Measurements from ENCODE around the gene PLPP4. TPM values are rescaled to one million over a fixed set of nuclear protein-coding genes. Genes with fewer than 3 reads are reported as not detected.

Gene PLPP4
- polyA plus RNA-seq, 1 donor from 2014 or later, result 4.4 TPM

- Histone ChIP-seq H3K9me3 (ENCODE audit: low read length) (no peaks in the 10 kb centered on the region), H3K9ac (ENCODE audit: low read length) (no peak overlapping the region), H3K4me3 (ENCODE audit: low read length) (no peak overlapping the region), H3K36me3 (ENCODE audit: insufficient read depth, low read length) (no peaks in the 10 kb centered on the region), H3F3A (ENCODE audit: insufficient read depth, low read length, poor library complexity, severe bottlenecking) (no peaks in the 10 kb centered on the region), H3K9me2 (ENCODE audit: insufficient read depth, low read length) (no peaks in the 10 kb centered on the region), H3K79me2 (replicated peaks; ENCODE audit: insufficient read depth, low read length) (no peaks in the 10 kb centered on the region), H3K27me3 (ENCODE audit: insufficient read depth, low read depth, low read length) (no peaks in the 10 kb centered on the region), H3K4me2 (ENCODE audit: low read length) (no peak overlapping the region), H2AFZ (ENCODE audit: low read depth, low read length) (no peak overlapping the region), H3K27ac (ENCODE audit: low read length) (no peak overlapping the region), H4K20me1 (ENCODE audit: insufficient read depth) (no peaks in the 10 kb centered on the region)
- TF ChIP-seq EZH2 (IDR thresholded peaks at IDR 0.05; ENCODE audit: borderline replicate concordance, insufficient read depth, low read length, poor library complexity, severe bottlenecking) (no peak), REST (IDR thresholded peaks at IDR 0.05; ENCODE audit: borderline replicate concordance) (no peak), POLR2AphosphoS5 (IDR thresholded peaks at IDR 0.05) (no peak), EP300 (conservative IDR thresholded peaks at IDR 0.05; ENCODE audit: poor library complexity, severe bottlenecking) (no peak), CTCF (IDR thresholded peaks at IDR 0.05; ENCODE audit: poor library complexity, severe bottlenecking) (no peak), SMC3 (conservative IDR thresholded peaks at IDR 0.05; ENCODE audit: poor library complexity) (no peak), RAD21 (conservative IDR thresholded peaks at IDR 0.05) (no peak), MXI1 (conservative IDR thresholded peaks at IDR 0.05; ENCODE audit: poor library complexity, severe bottlenecking) (no peak), TAF1 (IDR thresholded peaks at IDR 0.05; ENCODE audit: low read depth) (no peak)
These were observed 51.9 kb downstream of the PLPP4 start for GRCh38 chr10:120508966-120509365.

DNA sequence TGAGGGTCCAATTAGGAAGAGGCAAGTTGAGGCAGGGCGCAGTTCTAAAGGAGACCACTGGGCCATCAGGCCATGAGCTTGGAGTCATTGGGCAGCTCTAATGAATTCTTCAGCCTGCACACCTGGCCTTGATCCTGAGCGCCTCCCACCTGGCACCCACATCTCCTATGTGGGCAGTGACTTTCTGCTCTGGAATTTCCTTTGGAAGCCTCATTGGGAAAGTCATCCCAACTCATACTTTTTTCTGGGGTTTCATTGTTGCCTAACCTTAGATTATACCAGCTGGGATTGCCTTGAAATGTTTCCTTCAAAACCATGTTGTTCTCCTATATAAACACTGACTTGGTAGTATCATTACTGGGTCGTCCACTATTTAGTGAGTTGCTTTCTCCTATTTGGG is 54.1 kb downstream of the PLPP4 start:
- no peaks in the 10 kb centered on the region for H3K36me3 ChIP-seq (ENCODE audit: insufficient read depth, low read length)
- no peak overlapping the region for H3K27ac ChIP-seq (ENCODE audit: low read length)
- H3K27me3 ChIP-seq (ENCODE audit: insufficient read depth, low read depth, low read length), result no peaks in the 10 kb centered on the region
- H3K9me3 ChIP-seq (ENCODE audit: low read length), result no peaks in the 10 kb centered on the region
- no peaks in the 10 kb centered on the region for H3K9me2 ChIP-seq (ENCODE audit: insufficient read depth, low read length)
- H4K20me1 ChIP-seq (ENCODE audit: insufficient read depth), result no peaks in the 10 kb centered on the region
- H3K4me2 ChIP-seq (ENCODE audit: low read length), result no peak overlapping the region
- no peaks in the 10 kb centered on the region for H3K79me2 ChIP-seq (replicated peaks; ENCODE audit: insufficient read depth, low read length)
- no peak overlapping the region for H3K4me3 ChIP-seq (ENCODE audit: low read length)
- H3K9ac ChIP-seq (ENCODE audit: low read length), result no peak overlapping the region
- no peaks in the 10 kb centered on the region for H3F3A ChIP-seq (ENCODE audit: insufficient read depth, low read length, poor library complexity, severe bottlenecking)
- H2AFZ ChIP-seq (ENCODE audit: low read depth, low read length), result no peak overlapping the region
- TF ChIP-seq EP300 (conservative IDR thresholded peaks at IDR 0.05; ENCODE audit: poor library complexity, severe bottlenecking) (no peak), SMC3 (conservative IDR thresholded peaks at IDR 0.05; ENCODE audit: poor library complexity) (no peak), REST (IDR thresholded peaks at IDR 0.05; ENCODE audit: borderline replicate concordance) (no peak), POLR2AphosphoS5 (IDR thresholded peaks at IDR 0.05) (no peak), TAF1 (IDR thresholded peaks at IDR 0.05; ENCODE audit: low read depth) (no peak), MXI1 (conservative IDR thresholded peaks at IDR 0.05; ENCODE audit: poor library complexity, severe bottlenecking) (no peak)

Measured in neural cell (in vitro differentiated cells).